IMR-90 (cell line): ENCODE data around the gene NACA. TPM values are rescaled to one million over a fixed set of nuclear protein-coding genes. Genes with fewer than 3 reads are reported as not detected.
"Not testable (repeated sequence)": the region's sequence is repeated elsewhere in the genome, so short reads cannot be mapped to it uniquely, and the experiment has no call there.

ENCODE experiments used
- ATAC-seq: fragments of 200-7000 bp; cut with Tn5 transposase; 2 replicates; pipeline ENCODE4 v1.9.1; 2020; ENCODE audit warnings: low read depth, mild to moderate bottlenecking, moderate library complexity
- BruUV-seq: library from RNA; stranded (reverse); fragments of 400-500 nt; replicated peaks from 2 replicates; lab custom pipeline; 2021; lab: Mats Ljungman, UMichigan
- CTCF ChIA-PET: fragments of 300-600 bp; formaldehyde crosslinking; extraction: SDS; loops from one replicate; lab custom pipeline; 2021; ENCODE audit warnings: antibody characterized with exemption; lab: Yijun Ruan, JAX
- POLR2A ChIA-PET: fragments of 300-600 bp; sonication (Branson Sonifier 250); formaldehyde crosslinking; loops from one replicate; lab custom pipeline; 2022; ENCODE audit warnings: antibody characterized with exemption; ENCODE audit not compliant: unreplicated experiment; lab: Charles Lee
- DNase-seq: peaks from one replicate; pipeline ENCODE4 v3.0.0; 2013
- H2AFZ ChIP-seq: replicated peaks from 2 replicates; pipeline ENCODE3; 2013; ENCODE audit warnings: low read length, mild to moderate bottlenecking; ENCODE audit not compliant: poor library complexity
- H2AK5ac ChIP-seq: 2 replicates; pipeline ENCODE4 v1.6.1; 2013; ENCODE audit warnings: low read depth, low read length, inconsistent platforms
- H2AK9ac ChIP-seq: replicated peaks from 2 replicates; pipeline ENCODE3; 2013; ENCODE audit warnings: mild to moderate bottlenecking, low read depth, low read length, moderate library complexity; ENCODE audit not compliant: poor library complexity
- H2BK120ac ChIP-seq: 2 replicates; pipeline ENCODE4 v1.6.1; 2013; ENCODE audit warnings: low read depth, low read length, inconsistent platforms
- H2BK15ac ChIP-seq: 3 replicates; pipeline ENCODE4 v1.6.1; 2013; ENCODE audit warnings: low read depth, low read length, inconsistent platforms
- H2BK20ac ChIP-seq: 2 replicates; pipeline ENCODE4 v1.6.1; 2013; ENCODE audit warnings: low read depth, mild to moderate bottlenecking, inconsistent platforms, low read length, moderate library complexity
- H2BK5ac ChIP-seq: 2 replicates; pipeline ENCODE4 v1.6.1; 2013; ENCODE audit warnings: mild to moderate bottlenecking, low read depth, low read length, inconsistent platforms; ENCODE audit not compliant: poor library complexity, severe bottlenecking
- H3K14ac ChIP-seq: replicated peaks from 2 replicates; pipeline ENCODE4 v1.6.1; 2013; ENCODE audit warnings: low read depth, low read length, inconsistent platforms
- H3K18ac ChIP-seq: 2 replicates; pipeline ENCODE4 v1.6.1; 2013; ENCODE audit warnings: low read depth, low read length, control low read depth
- H3K23ac ChIP-seq: 2 replicates; pipeline ENCODE4 v1.6.1; 2013; ENCODE audit warnings: low read depth, low read length, inconsistent platforms
- H3K27ac ChIP-seq: 2 replicates; pipeline ENCODE4 v1.5.1; 2013; ENCODE audit warnings: mild to moderate bottlenecking, control low read depth, low read length; ENCODE audit not compliant: insufficient read depth
- H3K27me3 ChIP-seq: 2 replicates; pipeline ENCODE4 v1.6.1; 2013; ENCODE audit warnings: low read length; ENCODE audit not compliant: control insufficient read depth, insufficient read depth
- H3K36me3 ChIP-seq: 2 replicates; pipeline ENCODE4 v1.6.1; 2013; ENCODE audit warnings: low read length, mixed read lengths; ENCODE audit not compliant: control insufficient read depth, insufficient read depth
- H3K4ac ChIP-seq: 2 replicates; pipeline ENCODE4 v1.6.1; 2013; ENCODE audit warnings: low read depth, low read length, inconsistent platforms
- H3K4me1 ChIP-seq: 2 replicates; pipeline ENCODE4 v1.6.1; 2013; ENCODE audit warnings: low read length, mixed read lengths; ENCODE audit not compliant: control insufficient read depth, insufficient read depth
- H3K4me2 ChIP-seq: 2 replicates; pipeline ENCODE4 v1.6.1; 2013; ENCODE audit warnings: low read depth, mild to moderate bottlenecking, control low read depth, low read length, moderate library complexity
- H3K4me3 ChIP-seq: 2 replicates; pipeline ENCODE4 v1.5.1; 2013; ENCODE audit warnings: low read depth, mild to moderate bottlenecking, control low read depth, low read length, moderate library complexity; ENCODE audit not compliant: insufficient read depth
- H3K56ac ChIP-seq: 2 replicates; pipeline ENCODE4 v1.6.1; 2013; ENCODE audit warnings: low read length, inconsistent platforms; ENCODE audit not compliant: insufficient read depth; ENCODE audit errors: extremely low read depth
- H3K79me1 ChIP-seq, 2 experiments: 2 replicates each; pipeline ENCODE4 v1.6.1; 2013; ENCODE audit warnings: low read length in 2 of 2, inconsistent platforms in 1 of 2, low read depth in 1 of 2
- H3K9ac ChIP-seq: 2 replicates; pipeline ENCODE4 v1.6.1; 2013; ENCODE audit warnings: low read depth, low read length, control low read depth
- H3K9me1 ChIP-seq: 2 replicates; pipeline ENCODE4 v1.6.1; 2013; ENCODE audit warnings: low read length, inconsistent platforms; ENCODE audit not compliant: insufficient read depth
- H3K9me3 ChIP-seq: 2 replicates; pipeline ENCODE4 v1.6.1; 2013; ENCODE audit warnings: low read length; ENCODE audit not compliant: control insufficient read depth, insufficient read depth
- H4K20me1 ChIP-seq: 2 replicates; pipeline ENCODE4 v1.6.1; 2013; ENCODE audit warnings: low read length, inconsistent platforms; ENCODE audit not compliant: insufficient read depth
- H4K5ac ChIP-seq: 2 replicates; pipeline ENCODE4 v1.6.1; 2013; ENCODE audit warnings: mild to moderate bottlenecking, low read depth, low read length, control low read depth
- H4K8ac ChIP-seq, 2 experiments: 2 replicates each; pipeline ENCODE4 v1.6.1; 2013; ENCODE audit warnings: low read depth in 2 of 2, low read length in 2 of 2, control low read depth in 1 of 2, inconsistent platforms in 1 of 2
- H4K91ac ChIP-seq: 2 replicates; pipeline ENCODE4 v1.6.1; 2013; ENCODE audit warnings: low read depth, low read length, inconsistent platforms; ENCODE audit not compliant: insufficient read depth
- WGBS, 2 experiments: methylation state at CpG; one replicate each; pipeline versions ENCODE4 v1.1.5 to v1.1.7; 2013; ENCODE audit warnings: missing lambda C conversion rate in 2 of 2; ENCODE audit not compliant: insufficient read length in 1 of 2; ENCODE audit errors: extremely low coverage in 2 of 2; 5-methylcytosine and 5-hydroxymethylcytosine counted together
- dilution Hi-C: fragments of 300-500 bp; cut with HindIII; formaldehyde crosslinking; loops from one replicate; pipeline ENCODE4 v1.14.3; 2018; ENCODE audit warnings: low sequenced_read_pairs; ENCODE audit not compliant: unreplicated experiment
- in situ Hi-C: fragments of 300-500 bp; cut with MboI; formaldehyde crosslinking; loops from 3 replicates; pipeline ENCODE4 v1.14.3; 2019; ENCODE audit warnings: low sequenced_read_pairs, inconsistent platforms, mixed read lengths
- intact Hi-C: fragments of 100-400 bp; cut with micrococcal nuclease; formaldehyde crosslinking; loops from 2 replicates; pipeline ENCODE4 v1.10.0; 2022
- polyA plus RNA-seq, 3 experiments: library from polyadenylated mRNA; depleted of rRNA; stranded (reverse); fragments of >200 nt; gene quantifications; 2 replicates each; pipeline ENCODE4 v1.2.3, GENCODE V29; 2012; ENCODE audit warnings: low replicate concordance in 1 of 3
- total RNA-seq: library from RNA; depleted of rRNA; stranded (reverse); fragments of >200 nt; gene quantifications from 2 replicates; pipeline ENCODE4 v1.2.3, GENCODE V29; 2012

Gene NACA
- total and polyA plus RNA-seq, 2 of the 4 experiments (the other 2 are of a cell fraction) = 662 to 1,223 TPM

DNA sequence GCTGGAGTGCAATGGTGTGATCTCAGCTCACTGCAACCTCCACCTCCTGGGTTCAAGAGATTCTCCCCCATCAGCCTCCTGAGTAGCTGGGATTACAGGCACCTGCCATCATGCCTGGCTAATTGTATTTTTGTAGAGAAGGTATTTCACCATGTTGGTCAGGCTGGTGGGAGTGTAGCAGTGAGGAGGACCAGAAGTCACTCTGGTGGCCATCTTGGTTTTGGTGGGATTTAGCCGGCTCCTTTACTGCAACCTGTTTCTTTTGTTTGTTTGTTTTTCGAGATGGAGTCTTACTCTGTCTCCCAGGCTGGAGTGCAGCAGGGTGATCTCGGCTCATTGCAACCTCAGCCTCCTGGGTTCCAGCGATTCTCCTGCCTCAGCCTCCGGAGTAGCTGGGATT is 20.6 kb downstream of the NACA start:
- intact Hi-C loops, CTCF ChIA-PET, H2BK5ac ChIP-seq, H3K4ac ChIP-seq, H3K14ac ChIP-seq, H3K27ac ChIP-seq, H3K4me2 ChIP-seq, H2BK120ac ChIP-seq, H4K5ac ChIP-seq, H3K56ac ChIP-seq, BruUV-seq, H2BK15ac ChIP-seq, H3K27me3 ChIP-seq, H3K9ac ChIP-seq, H3K36me3 ChIP-seq, H2AK9ac ChIP-seq, H4K20me1 ChIP-seq, H2BK20ac ChIP-seq, dilution Hi-C loops, H3K23ac ChIP-seq, H3K4me3 ChIP-seq, ATAC-seq, H3K79me1 ChIP-seq, H3K9me1 ChIP-seq, POLR2A ChIA-PET, H2AK5ac ChIP-seq, DNase-seq, H3K18ac ChIP-seq, H2AFZ ChIP-seq, H3K9me3 ChIP-seq, H3K4me1 ChIP-seq, in situ Hi-C loops, H4K8ac ChIP-seq, H4K91ac ChIP-seq: not testable (repeated sequence)
- 61% methylated on average over 2 of the region's 5 CpGs; no CpG with 5 or more reads in 1 of the 2 experiments for WGBS, 2 experiments
